Heart left ventricle (tissue), 13 donors: ENCODE results near the gene ASTN2.

Experiments
- POLR2A ChIP-seq, 2 donors: fragments of 450-650 bp; IDR thresholded peaks; one replicate each; pipeline ENCODE4 v1.6.1; 2017; ENCODE audit warnings: antibody characterized with exemption in 2 of 2, mild to moderate bottlenecking in 2 of 2, moderate library complexity in 2 of 2
- TF ChIP-seq, protein P1 (sequence below), 12 donors: fragments of 200-600 bp; sonication (generic) in 4 of 12; IDR thresholded peaks; one replicate each; pipeline versions ENCODE4 v1.5.0 to v1.8.0; 2018 to 2022; ENCODE audit warnings: antibody characterized with exemption in 12 of 12, mild to moderate bottlenecking in 5 of 12
- donor health status: ischemic (EF 13 %, LVEDD 7.1; RV severe dilation, severe dysfunction).
- donor health status: DM: no; HTN: yes; CAD: no.
- donor health status: DM: no; HTN: no; CAD: no.
- donor health status: ischemic (EF 25% LVEDD 6.9; RV normal size, moderate dysfunction).
- donor health status: ischemic (EF 25% LVEDD 5.7; RV mildly dilated, moderate dysfunction).
- donor health status: ischemic (EF 35%, LVEDD 5.7; RV mildly dilated, moderate dysfunction).
- donor health status: nonischemic (EF 11% LVEDD 7.7; RV severe dilation, severe dysfunction).
- donor health status: DM: yes; HTN: yes; CAD: no.
- donor health status: PGD.
- donor health status: ischemic (EF 29% LVEDD 5.4; RV normal size, mild dysfunction).
- donor health status: nonischemic (EF 23%, LVEDD 6.1; RV moderate dilation, normal function).

DNA sequence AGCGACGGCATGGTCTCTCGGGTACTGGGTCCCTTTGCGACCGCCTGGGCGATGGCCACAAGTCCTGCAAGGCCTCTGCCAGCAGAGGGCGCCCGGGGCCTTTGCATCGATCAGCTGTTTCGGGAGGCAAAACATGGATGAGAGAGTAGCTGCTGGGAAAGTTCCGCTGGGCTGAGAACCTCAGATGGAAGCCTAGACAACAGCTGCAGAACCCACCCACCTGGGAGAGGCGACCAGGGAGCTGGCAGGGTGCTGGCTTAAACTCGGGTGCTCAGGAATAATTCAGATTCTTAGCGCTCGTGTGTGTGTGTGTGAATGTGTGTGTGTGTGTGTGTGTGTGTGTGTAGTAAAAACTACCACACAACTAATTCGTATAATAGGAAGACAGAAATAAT lies 677.7 kb downstream of the ASTN2 start:
- TF ChIP-seq, protein P1, sequence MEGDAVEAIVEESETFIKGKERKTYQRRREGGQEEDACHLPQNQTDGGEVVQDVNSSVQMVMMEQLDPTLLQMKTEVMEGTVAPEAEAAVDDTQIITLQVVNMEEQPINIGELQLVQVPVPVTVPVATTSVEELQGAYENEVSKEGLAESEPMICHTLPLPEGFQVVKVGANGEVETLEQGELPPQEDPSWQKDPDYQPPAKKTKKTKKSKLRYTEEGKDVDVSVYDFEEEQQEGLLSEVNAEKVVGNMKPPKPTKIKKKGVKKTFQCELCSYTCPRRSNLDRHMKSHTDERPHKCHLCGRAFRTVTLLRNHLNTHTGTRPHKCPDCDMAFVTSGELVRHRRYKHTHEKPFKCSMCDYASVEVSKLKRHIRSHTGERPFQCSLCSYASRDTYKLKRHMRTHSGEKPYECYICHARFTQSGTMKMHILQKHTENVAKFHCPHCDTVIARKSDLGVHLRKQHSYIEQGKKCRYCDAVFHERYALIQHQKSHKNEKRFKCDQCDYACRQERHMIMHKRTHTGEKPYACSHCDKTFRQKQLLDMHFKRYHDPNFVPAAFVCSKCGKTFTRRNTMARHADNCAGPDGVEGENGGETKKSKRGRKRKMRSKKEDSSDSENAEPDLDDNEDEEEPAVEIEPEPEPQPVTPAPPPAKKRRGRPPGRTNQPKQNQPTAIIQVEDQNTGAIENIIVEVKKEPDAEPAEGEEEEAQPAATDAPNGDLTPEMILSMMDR (IDR thresholded peaks at IDR 0.05) = peak; percentile 64 to 87 (median 79)
- TF ChIP-seq POLR2A (IDR thresholded peaks at IDR 0.05) = no peak
